ENCODE measurements around the gene ARSA. TPM values are rescaled to one million over a fixed set of nuclear protein-coding genes. Genes with fewer than 3 reads are reported as not detected.
A peak's percentile ranks its signal among the peaks of the same experiment; 100 is the strongest.
"Not testable (repeated sequence)": the region's sequence is repeated elsewhere in the genome, so short reads cannot be mapped to it uniquely, and the experiment has no call there.

Gene ARSA
- total RNA-seq, 1 donor from 2014 or later, result 39.8 TPM

GRCh38 chr22:50653256-50653655, 25.3 kb upstream of the ARSA start:
- Mint-ChIP-seq H3K27me3 (ENCODE audit: low read depth) (no peaks in the 10 kb centered on the region), H3K9me3 (ENCODE audit: low read depth) (no peaks in the 10 kb centered on the region), H3K36me3 (ENCODE audit: low read depth) (peaks cover 1% of the 10 kb centered on the region), H3K27ac (ENCODE audit: unreplicated experiment) (no peak overlapping the region), H3K4me3 (ENCODE audit: unreplicated experiment) (no peak overlapping the region), H3K4me1 (ENCODE audit: low read depth) (peaks cover 14% of the 10 kb centered on the region)
- DNase-seq (ENCODE audit: low spot score), result no peak
- TF ChIP-seq, protein P1, sequence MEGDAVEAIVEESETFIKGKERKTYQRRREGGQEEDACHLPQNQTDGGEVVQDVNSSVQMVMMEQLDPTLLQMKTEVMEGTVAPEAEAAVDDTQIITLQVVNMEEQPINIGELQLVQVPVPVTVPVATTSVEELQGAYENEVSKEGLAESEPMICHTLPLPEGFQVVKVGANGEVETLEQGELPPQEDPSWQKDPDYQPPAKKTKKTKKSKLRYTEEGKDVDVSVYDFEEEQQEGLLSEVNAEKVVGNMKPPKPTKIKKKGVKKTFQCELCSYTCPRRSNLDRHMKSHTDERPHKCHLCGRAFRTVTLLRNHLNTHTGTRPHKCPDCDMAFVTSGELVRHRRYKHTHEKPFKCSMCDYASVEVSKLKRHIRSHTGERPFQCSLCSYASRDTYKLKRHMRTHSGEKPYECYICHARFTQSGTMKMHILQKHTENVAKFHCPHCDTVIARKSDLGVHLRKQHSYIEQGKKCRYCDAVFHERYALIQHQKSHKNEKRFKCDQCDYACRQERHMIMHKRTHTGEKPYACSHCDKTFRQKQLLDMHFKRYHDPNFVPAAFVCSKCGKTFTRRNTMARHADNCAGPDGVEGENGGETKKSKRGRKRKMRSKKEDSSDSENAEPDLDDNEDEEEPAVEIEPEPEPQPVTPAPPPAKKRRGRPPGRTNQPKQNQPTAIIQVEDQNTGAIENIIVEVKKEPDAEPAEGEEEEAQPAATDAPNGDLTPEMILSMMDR (IDR thresholded peaks at IDR 0.05), result no peak

DNA sequence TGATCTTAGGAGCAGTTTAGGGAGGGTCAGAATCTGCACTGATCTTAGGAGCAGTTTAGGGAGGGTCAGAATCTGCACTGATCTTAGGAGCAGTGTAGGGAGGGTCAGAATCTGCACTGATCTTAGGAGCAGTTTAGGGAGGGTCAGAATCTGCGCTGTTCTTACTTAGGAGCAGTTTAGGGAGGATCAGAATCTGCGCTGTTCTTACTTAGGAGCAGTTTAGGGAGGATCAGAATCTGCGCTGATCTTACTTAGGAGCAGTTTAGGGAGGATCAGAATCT, 15.8 kb upstream of the ARSA start:
- H3K27ac Mint-ChIP-seq (ENCODE audit: unreplicated experiment); DNase-seq (ENCODE audit: low spot score); H3K4me3 Mint-ChIP-seq (ENCODE audit: unreplicated experiment); H3K9me3 Mint-ChIP-seq (ENCODE audit: low read depth); H3K27me3 Mint-ChIP-seq (ENCODE audit: low read depth); H3K36me3 Mint-ChIP-seq (ENCODE audit: low read depth); H3K4me1 Mint-ChIP-seq (ENCODE audit: low read depth): not testable (repeated sequence)

GRCh38 chr22:50643021-50643820, 15.3 kb upstream of the ARSA start:
- H3K27me3 Mint-ChIP-seq (ENCODE audit: low read depth); DNase-seq (ENCODE audit: low spot score); H3K4me3 Mint-ChIP-seq (ENCODE audit: unreplicated experiment); H3K27ac Mint-ChIP-seq (ENCODE audit: unreplicated experiment); H3K36me3 Mint-ChIP-seq (ENCODE audit: low read depth); H3K4me1 Mint-ChIP-seq (ENCODE audit: low read depth); H3K9me3 Mint-ChIP-seq (ENCODE audit: low read depth): not testable (repeated sequence)

DNA sequence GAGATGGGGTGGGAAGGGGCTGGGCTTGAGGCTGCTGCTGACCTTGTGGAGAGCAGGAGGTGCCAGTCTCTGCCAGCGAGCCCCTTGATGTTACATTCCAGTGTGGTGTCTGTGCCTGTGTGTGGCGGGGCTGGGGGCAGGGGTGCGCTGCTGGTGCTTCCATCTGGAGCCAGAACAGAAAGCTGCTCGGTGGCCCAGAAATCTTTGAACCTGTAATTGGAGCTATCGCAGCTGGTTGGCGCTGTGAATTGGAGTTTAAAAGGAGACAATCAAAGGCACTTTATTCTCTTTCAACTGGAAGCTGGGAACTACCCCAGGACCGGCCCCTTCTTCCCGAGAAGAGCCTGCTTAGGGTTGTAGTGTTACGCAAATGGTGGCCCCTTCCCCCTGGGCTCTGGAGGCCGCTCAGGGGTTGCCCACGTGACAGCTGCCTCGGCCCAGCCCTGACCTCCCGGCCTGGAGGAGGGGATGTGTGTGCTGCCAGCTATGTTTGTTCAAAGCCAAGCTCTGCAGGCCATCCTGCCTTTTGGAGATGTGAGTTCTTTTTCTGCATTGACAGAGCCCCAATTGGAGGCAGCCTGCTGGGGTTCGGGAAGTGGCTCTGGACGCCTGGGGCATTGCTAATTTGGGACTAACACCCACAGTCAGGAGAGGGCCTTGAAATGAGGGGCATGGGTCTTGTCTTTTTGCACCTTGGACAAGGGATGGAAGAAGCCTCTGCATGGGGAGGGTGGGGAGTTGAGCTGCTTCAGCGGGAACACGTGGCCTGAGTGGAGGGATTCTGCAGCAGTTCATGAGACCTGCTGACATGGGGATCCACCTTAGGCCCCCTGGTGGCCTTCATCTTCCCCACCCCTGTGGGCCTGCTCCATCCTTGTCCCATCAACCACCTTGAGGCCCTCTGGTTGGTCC, 14.0 kb upstream of the ARSA start:
- H3K9me3 Mint-ChIP-seq (ENCODE audit: low read depth), result no peaks in the 10 kb centered on the region
- no peak for DNase-seq (ENCODE audit: low spot score)
- no peak overlapping the region for H3K27ac Mint-ChIP-seq (ENCODE audit: unreplicated experiment)
- H3K4me1 Mint-ChIP-seq (ENCODE audit: low read depth), result peaks cover 8% of the 10 kb centered on the region
- peaks cover 6% of the 10 kb centered on the region for H3K27me3 Mint-ChIP-seq (ENCODE audit: low read depth)
- no peak overlapping the region for H3K4me3 Mint-ChIP-seq (ENCODE audit: unreplicated experiment)
- H3K36me3 Mint-ChIP-seq (ENCODE audit: low read depth), result no peaks in the 10 kb centered on the region
- TF ChIP-seq, protein P1 (IDR thresholded peaks at IDR 0.05), result peak; percentile 69

DNA sequence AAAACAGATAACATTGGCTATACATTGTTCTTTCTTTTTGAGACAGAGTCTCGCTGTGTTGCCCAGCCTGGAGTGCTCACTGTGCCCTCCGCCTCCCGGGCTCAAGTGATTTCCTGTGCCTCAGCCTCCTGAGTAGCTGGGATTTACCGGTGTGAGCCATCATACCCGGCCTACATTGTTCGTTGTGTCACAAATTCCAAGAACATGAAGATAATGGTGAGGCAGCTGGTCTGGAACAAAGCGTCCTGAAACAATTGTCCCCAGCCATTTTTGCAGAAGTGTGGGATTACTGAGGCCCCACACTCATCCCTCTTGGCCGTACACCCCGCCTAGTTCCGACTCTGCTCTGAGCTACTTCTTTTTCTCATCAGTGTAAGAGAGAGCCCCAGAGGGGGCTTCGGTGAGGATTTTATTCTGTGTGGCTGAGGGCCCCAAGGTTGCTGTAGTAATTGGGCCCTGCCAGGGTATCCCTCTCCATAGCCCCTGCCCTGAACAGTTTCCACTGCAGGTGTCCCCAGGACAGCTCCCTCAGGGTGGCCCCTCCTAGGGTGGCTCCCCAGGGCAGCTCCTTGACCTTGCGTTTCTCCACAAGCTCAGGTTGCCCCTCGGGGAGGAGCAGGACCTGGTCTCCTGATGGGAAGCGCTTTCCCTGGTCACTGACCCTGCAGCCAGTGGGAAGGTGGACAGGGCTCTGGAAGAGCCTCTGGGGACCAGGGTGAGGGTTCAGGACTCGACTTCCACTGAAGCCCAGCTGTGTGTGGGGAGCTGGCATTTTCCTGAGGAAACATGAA, 13.1 kb upstream of the ARSA start:
- no peak for DNase-seq (ENCODE audit: low spot score)
- peaks cover 8% of the 10 kb centered on the region for H3K4me1 Mint-ChIP-seq (ENCODE audit: low read depth)
- no peak overlapping the region for H3K4me3 Mint-ChIP-seq (ENCODE audit: unreplicated experiment)
- TF ChIP-seq, protein P1 (IDR thresholded peaks at IDR 0.05), result no peak
- no peaks in the 10 kb centered on the region for H3K9me3 Mint-ChIP-seq (ENCODE audit: low read depth)
- no peaks in the 10 kb centered on the region for H3K36me3 Mint-ChIP-seq (ENCODE audit: low read depth)
- no peak overlapping the region for H3K27ac Mint-ChIP-seq (ENCODE audit: unreplicated experiment)
- H3K27me3 Mint-ChIP-seq (ENCODE audit: low read depth), result peaks cover 2% of the 10 kb centered on the region

GRCh38 chr22:50640296-50640695, 12.3 kb upstream of the ARSA start:
- not testable (repeated sequence) for H3K4me3 Mint-ChIP-seq (ENCODE audit: unreplicated experiment)

More at GRCh38 chr22:50640296-50640695, 12.3 kb upstream of the ARSA start:
- not testable (repeated sequence) for DNase-seq (ENCODE audit: low spot score); H3K9me3 Mint-ChIP-seq (ENCODE audit: low read depth); H3K4me1 Mint-ChIP-seq (ENCODE audit: low read depth); H3K27ac Mint-ChIP-seq (ENCODE audit: unreplicated experiment); H3K27me3 Mint-ChIP-seq (ENCODE audit: low read depth); H3K36me3 Mint-ChIP-seq (ENCODE audit: low read depth)
